Lower lobe of right lung (tissue), 2 donors: ENCODE measurements around the gene TEPSIN. TPM values are rescaled to one million over a fixed set of nuclear protein-coding genes. Genes with fewer than 3 reads are reported as not detected.
A peak's percentile ranks its signal among the peaks of the same experiment; 100 is the strongest.

ENCODE experiments used
- ATAC-seq, 2 donors: fragments of 200-7000 bp; cut with Tn5 transposase; one replicate each; pipeline ENCODE4 v1.9.1; 2020 to 2022; ENCODE audit warnings: mild to moderate bottlenecking in 2 of 2, moderate library complexity in 2 of 2
- DNase-seq: peaks from one replicate; pipeline ENCODE4 v3.0.0-alpha.2; 2020
- H3K27ac ChIP-seq: fragments of 200-600 bp; one replicate; pipeline ENCODE4 v1.8.0; 2022
- H3K27me3 ChIP-seq: fragments of 200-600 bp; one replicate; pipeline ENCODE4 v1.8.0; 2022; ENCODE audit warnings: low read depth
- H3K36me3 ChIP-seq: fragments of 200-600 bp; one replicate; pipeline ENCODE4 v1.8.0; 2022; ENCODE audit warnings: mild to moderate bottlenecking
- H3K4me1 ChIP-seq: fragments of 200-600 bp; one replicate; pipeline ENCODE4 v1.8.0; 2022
- H3K4me3 ChIP-seq: fragments of 200-600 bp; one replicate; pipeline ENCODE4 v1.8.0; 2022; ENCODE audit warnings: mild to moderate bottlenecking
- H3K9me3 ChIP-seq: fragments of 200-600 bp; one replicate; pipeline ENCODE4 v1.8.0; 2022
- intact Hi-C: fragments of 100-400 bp; cut with DNase I; formaldehyde crosslinking; loops from one replicate; pipeline ENCODE4 v1.11.0; 2022
- long read RNA-seq: library from polyadenylated mRNA; unstranded; transcript quantifications from one replicate; pipeline ENCODE4 v2.0.0, GENCODE V29; 2021
- total RNA-seq: library from RNA; stranded (reverse); fragmentation: NEBNext Ultra II Directional; extraction: Animal tissue kit (Norgen Biotek cat#: 25700); gene quantifications from one replicate; pipeline ENCODE4 v1.2.1, GENCODE V29; 2021
- TF ChIP-seq, protein P1 (sequence below): fragments of 200-600 bp; IDR thresholded peaks from one replicate; pipeline ENCODE4 v1.8.0; 2022; ENCODE audit warnings: antibody characterized with exemption, mild to moderate bottlenecking
- donor health status: DM: no; HTN: yes; CAD: no; lungs with severe emphysema.

TEPSIN gene
- 43.2 TPM for total RNA-seq
- long read RNA-seq, partial matches to known transcripts: 6 of 25 reads
- long read RNA-seq, other reads (novel, unspliced or antisense): 14 of 25 reads

- peaks cover 12% of the 10 kb centered on the region for H3K36me3 ChIP-seq
- TF ChIP-seq, protein P1, sequence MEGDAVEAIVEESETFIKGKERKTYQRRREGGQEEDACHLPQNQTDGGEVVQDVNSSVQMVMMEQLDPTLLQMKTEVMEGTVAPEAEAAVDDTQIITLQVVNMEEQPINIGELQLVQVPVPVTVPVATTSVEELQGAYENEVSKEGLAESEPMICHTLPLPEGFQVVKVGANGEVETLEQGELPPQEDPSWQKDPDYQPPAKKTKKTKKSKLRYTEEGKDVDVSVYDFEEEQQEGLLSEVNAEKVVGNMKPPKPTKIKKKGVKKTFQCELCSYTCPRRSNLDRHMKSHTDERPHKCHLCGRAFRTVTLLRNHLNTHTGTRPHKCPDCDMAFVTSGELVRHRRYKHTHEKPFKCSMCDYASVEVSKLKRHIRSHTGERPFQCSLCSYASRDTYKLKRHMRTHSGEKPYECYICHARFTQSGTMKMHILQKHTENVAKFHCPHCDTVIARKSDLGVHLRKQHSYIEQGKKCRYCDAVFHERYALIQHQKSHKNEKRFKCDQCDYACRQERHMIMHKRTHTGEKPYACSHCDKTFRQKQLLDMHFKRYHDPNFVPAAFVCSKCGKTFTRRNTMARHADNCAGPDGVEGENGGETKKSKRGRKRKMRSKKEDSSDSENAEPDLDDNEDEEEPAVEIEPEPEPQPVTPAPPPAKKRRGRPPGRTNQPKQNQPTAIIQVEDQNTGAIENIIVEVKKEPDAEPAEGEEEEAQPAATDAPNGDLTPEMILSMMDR: no peak
- peaks cover 33% of the 10 kb centered on the region for H3K4me1 ChIP-seq
- intact Hi-C loops: no loop called here
- H3K9me3 ChIP-seq: no peaks in the 10 kb centered on the region
- peak; percentile 98 for DNase-seq
- peak within 1 kb of the TSS; percentile 89 for H3K27ac ChIP-seq
- no peaks in the 10 kb centered on the region for H3K27me3 ChIP-seq
- peak within 1 kb of the TSS; percentile 100 for H3K4me3 ChIP-seq
- ATAC-seq: peak; percentile 98
Measured at GRCh38 chr17:81238815-81239713, at the start of gene TEPSIN, which contains the start of gene NDUFAF8. Gene TEPSIN (minus strand): TSS chr17:81239055. CDS start chr17:81239033, 22 bp downstream. Gene NDUFAF8 (plus strand): TSS chr17:81239318. CDS start chr17:81239364, 46 bp downstream.

GRCh38 chr17:81287741-81288430, 49.0 kb upstream of the TEPSIN start:
- DNase-seq (no peak), ATAC-seq (no peak)
- H3K27ac ChIP-seq: peak overlapping the region; percentile 84
- H3K4me1 ChIP-seq: peaks cover 56% of the 10 kb centered on the region
- intact Hi-C loops: no loop called here
- no peak overlapping the region for H3K4me3 ChIP-seq
- peaks cover 57% of the 10 kb centered on the region for H3K36me3 ChIP-seq
- no peaks in the 10 kb centered on the region for H3K9me3 ChIP-seq
- no peaks in the 10 kb centered on the region for H3K27me3 ChIP-seq
- TF ChIP-seq, protein P1: no peak

GRCh38 chr17:81287152-81287551, 48.3 kb upstream of the TEPSIN start:
- Histone ChIP-seq H3K36me3 (peaks cover 64% of the 10 kb centered on the region), H3K4me3 (no peak overlapping the region), H3K9me3 (no peaks in the 10 kb centered on the region), H3K27me3 (no peaks in the 10 kb centered on the region), H3K4me1 (peaks cover 49% of the 10 kb centered on the region), H3K27ac (peak overlapping the region; percentile 84)
- TF ChIP-seq, protein P1: no peak
- ATAC-seq: no peak
- intact Hi-C loops: no loop called here
- DNase-seq: no peak

GRCh38 chr17:81286491-81287145, 47.8 kb upstream of the TEPSIN start:
- TF ChIP-seq, protein P1: no peak
- Histone ChIP-seq H3K4me3 (no peak overlapping the region), H3K9me3 (no peaks in the 10 kb centered on the region), H3K4me1 (peaks cover 43% of the 10 kb centered on the region), H3K27me3 (no peaks in the 10 kb centered on the region), H3K36me3 (peaks cover 70% of the 10 kb centered on the region), H3K27ac (peak overlapping the region; percentile 84)
- intact Hi-C loops: no loop called here
- ATAC-seq (no peak), DNase-seq (no peak)

DNA sequence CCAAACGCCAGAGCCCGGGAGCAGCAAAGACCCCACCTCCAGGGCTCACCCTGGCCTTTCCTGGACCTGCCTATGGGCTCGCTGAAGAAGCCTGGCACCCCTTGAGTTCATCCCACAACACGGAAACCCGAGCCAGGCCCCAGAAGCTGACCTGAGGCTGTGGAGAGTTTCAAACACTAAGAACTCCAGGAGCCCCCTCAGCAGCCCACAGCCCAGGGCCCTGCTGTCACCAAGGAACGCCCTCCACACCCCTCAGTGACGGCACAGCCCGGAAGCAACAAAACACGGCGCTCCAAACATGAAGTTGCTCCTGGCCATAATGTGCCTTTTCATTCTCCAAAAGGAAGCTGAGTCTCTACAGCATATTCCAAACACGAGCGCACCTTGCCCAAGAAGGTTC, 47.0 kb upstream of the TEPSIN start:
- Histone ChIP-seq H3K4me1 (peaks cover 38% of the 10 kb centered on the region), H3K9me3 (no peaks in the 10 kb centered on the region), H3K27me3 (no peaks in the 10 kb centered on the region), H3K27ac (peak overlapping the region; percentile 84), H3K4me3 (peak overlapping the region; percentile 51), H3K36me3 (peaks cover 74% of the 10 kb centered on the region)
- TF ChIP-seq, protein P1: no peak
- intact Hi-C loops: no loop called here
- peak; percentile 2 to 13 for ATAC-seq
- DNase-seq: no peak
